GM12875 (cell line): ENCODE data around the gene STX19.
A peak's percentile ranks its signal among the peaks of the same experiment; 100 is the strongest.
"Not testable (repeated sequence)": the region's sequence is repeated elsewhere in the genome, so short reads cannot be mapped to it uniquely, and the experiment has no call there.

ENCODE experiments used
- H3K4me3 ChIP-seq: one replicate; pipeline ENCODE4 v1.5.1; 2011; ENCODE audit warnings: low read depth, low read length, control low read depth
- CTCF ChIP-seq: IDR thresholded peaks from 2 replicates; pipeline ENCODE4 v1.5.1; 2011; ENCODE audit warnings: low read depth, mild to moderate bottlenecking, control low read depth, inconsistent platforms, low read length, moderate library complexity, borderline replicate concordance; ENCODE audit not compliant: insufficient read depth

STX19 gene

GRCh38 chr3:94050546-94050945 lies 22.1 kb upstream of the STX19 start:
- no peak for TF ChIP-seq CTCF
- no peak overlapping the region for H3K4me3 ChIP-seq

DNA sequence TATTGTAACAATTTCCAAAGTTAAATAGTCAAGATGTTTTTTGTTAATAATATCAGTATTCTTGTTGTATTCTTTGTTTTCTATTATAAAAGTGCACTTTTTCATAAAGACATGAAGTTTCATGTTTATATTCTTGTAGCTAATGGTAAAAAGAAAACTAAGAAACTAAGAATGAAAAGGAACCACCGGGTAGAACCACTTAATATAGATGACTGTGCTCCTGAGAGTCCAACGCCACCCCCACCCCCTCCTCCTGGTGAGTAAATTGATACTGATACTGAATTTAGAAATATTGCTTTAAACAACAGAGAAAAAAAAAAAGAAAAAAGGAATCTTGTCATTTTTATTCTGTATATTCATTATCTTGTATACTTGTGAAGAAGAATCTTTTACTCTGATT lies 20.9 kb upstream of the STX19 start:
- no peak for TF ChIP-seq CTCF

GRCh38 chr3:94046533-94046932 lies 18.1 kb upstream of the STX19 start:
- no peak for TF ChIP-seq CTCF
- H3K4me3 ChIP-seq = no peak overlapping the region

More for the DNA sequence above, 20.9 kb upstream of the STX19 start:
- no peak overlapping the region for H3K4me3 ChIP-seq

DNA sequence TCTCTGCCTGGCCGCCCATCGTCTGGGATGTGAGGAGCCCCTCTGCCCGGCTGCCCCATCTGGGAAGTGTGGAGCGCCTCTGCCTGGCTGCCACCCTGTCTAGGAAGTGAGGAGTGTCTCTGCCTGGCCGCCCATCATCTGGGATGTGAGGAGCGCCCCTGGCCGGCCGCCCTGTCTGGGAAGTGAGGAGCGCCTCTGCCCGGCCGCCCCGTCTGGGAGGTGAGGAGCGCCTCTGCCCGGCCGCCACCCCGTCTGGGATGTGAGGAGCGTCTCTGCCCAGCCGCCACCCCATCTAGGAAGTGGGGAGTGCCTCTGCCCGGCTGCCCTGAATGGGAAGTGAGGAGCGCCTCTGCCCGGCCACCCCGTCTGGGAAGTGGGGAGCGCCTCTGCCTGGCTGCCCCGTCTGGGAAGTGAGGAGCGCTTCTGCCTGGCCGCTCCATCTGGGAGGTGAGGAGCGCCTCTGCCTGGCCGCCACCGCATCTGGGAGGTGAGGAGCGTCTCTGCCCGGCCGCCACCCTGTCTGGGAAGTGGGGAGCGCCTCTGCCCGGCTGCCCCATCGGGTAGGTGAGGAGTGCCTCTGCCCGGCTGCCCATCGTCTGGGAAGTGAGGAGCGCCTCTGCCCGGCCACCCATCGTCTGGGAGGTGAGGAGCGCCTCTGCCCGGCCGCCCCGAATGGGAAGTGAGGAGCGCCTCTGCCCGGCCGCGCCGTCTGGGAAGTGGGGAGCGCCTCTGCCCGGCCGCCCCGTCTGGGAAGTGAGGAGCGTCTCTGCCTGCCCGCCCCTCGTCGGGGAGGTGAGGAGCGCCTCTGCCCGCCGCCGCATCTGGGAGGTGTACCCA lies 15.9 kb upstream of the STX19 start:
- not testable (repeated sequence) for H3K4me3 ChIP-seq

DNA sequence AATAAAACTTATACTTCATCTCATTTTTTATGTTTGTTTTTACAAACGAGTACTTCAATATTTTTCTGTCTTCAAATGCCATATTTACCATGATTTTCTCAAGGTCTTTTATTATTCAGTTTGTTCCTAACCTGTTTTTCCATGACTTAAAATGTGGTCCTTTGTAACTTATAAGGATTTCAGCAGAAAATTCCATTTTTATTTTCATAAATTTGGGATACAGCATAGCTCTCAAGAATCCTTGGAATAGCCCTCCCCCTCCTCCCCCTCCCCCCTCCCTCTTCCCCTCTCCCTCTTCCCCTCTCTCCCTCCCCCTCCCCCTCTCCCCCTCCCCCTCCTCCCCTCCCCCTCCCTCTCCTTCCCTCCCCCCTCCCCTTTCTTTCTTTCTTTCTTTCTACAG lies 14.9 kb upstream of the STX19 start:
- TF ChIP-seq CTCF = no peak
- no peak overlapping the region for H3K4me3 ChIP-seq

- no peak overlapping the region for H3K4me3 ChIP-seq
- peak; percentile 47; the same call in 1 of the 2 replicates for TF ChIP-seq CTCF
Observed at GRCh38 chr3:94036909-94037507, 8.6 kb upstream of the STX19 start.

DNA sequence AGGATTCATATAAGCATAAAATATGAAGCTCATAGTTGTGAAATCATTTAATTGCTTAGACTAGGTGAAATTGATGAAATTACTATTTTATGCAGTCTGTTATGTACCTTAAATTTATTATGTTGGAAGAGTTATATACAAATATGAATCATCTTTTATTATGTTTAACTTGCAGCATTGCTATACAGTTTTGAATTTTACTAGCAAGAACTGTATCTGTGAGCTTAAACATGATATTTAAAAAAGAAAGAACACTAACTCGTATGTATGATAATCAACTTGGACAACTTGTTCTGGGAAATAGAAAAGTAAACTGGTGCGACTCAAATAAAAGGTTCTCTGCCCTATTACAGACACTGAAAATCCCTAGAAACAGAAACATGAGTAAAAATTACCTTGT lies 1.8 kb downstream of the STX19 start:
- H3K4me3 ChIP-seq = no peak overlapping the region
- TF ChIP-seq CTCF = no peak

DNA sequence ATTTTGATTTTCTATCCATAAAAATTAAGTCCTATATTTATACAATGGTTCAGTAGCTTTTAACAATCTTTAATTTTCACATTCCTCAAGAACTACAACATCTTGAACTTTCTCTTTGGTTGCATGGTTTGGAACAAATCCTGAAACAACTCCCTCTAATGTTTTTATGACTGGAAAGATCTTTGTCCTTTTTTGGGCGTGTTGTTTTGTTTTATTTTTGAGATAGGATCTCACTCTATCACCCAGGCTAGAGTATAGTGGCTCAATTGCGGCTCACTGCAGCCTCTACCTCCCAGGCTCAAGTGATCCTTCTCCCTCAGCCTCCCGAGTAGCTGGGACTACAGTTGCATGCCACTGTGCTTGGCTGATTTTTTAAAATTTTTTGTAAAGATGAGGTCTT lies 4.0 kb downstream of the STX19 start:
- TF ChIP-seq CTCF = no peak
- no peak overlapping the region for H3K4me3 ChIP-seq
